Glutamatergic neuron (in vitro differentiated cells): Measurements from ENCODE around the gene HTR3E. TPM values are rescaled to one million over a fixed set of nuclear protein-coding genes. Genes with fewer than 3 reads are reported as not detected.

Source experiments
- DNase-seq: peaks from one replicate; pipeline ENCODE4 v3.0.0; 2022
- H3K27ac Mint-ChIP-seq: one replicate; pipeline ENCODE4 v1.8.0; 2020; ENCODE audit warnings: mild to moderate bottlenecking, mixed read lengths, inconsistent platforms; ENCODE audit not compliant: unreplicated experiment
- H3K27me3 Mint-ChIP-seq: one replicate; pipeline ENCODE4 v1.8.0; 2020; ENCODE audit warnings: mild to moderate bottlenecking, moderate library complexity, mixed read lengths, inconsistent platforms; ENCODE audit not compliant: unreplicated experiment
- H3K36me3 Mint-ChIP-seq: one replicate; pipeline ENCODE4 v1.8.0; 2020; ENCODE audit warnings: mild to moderate bottlenecking, mixed read lengths, inconsistent platforms; ENCODE audit not compliant: unreplicated experiment
- H3K4me1 Mint-ChIP-seq: one replicate; pipeline ENCODE4 v1.8.0; 2020; ENCODE audit warnings: mild to moderate bottlenecking, low read depth, mixed read lengths, inconsistent platforms; ENCODE audit not compliant: unreplicated experiment
- H3K4me3 Mint-ChIP-seq: one replicate; pipeline ENCODE4 v1.8.0; 2020; ENCODE audit warnings: mild to moderate bottlenecking, mixed read lengths, inconsistent platforms; ENCODE audit not compliant: unreplicated experiment
- H3K9me3 Mint-ChIP-seq: one replicate; pipeline ENCODE4 v1.8.0; 2020; ENCODE audit warnings: mild to moderate bottlenecking, moderate library complexity, mixed read lengths, inconsistent platforms; ENCODE audit not compliant: unreplicated experiment
- CTCF ChIP-seq: fragments of 200-600 bp; sonication (generic); IDR thresholded peaks from one replicate; pipeline ENCODE4 v1.5.0; 2021; ENCODE audit not compliant: partially characterized antibody, unreplicated experiment
- total RNA-seq: library from RNA; stranded (reverse); fragmentation: NEBNext Ultra II Directional; extraction: Animal tissue kit (Norgen Biotek cat#: 25700); gene quantifications from one replicate; pipeline ENCODE4 v1.2.1, GENCODE V29; 2021; ENCODE audit not compliant: unreplicated experiment

HTR3E gene
- total RNA-seq, 1 donor from 2014 or later, result not detected

- Mint-ChIP-seq H3K4me3 (no peak overlapping the region), H3K4me1 (no peaks in the 10 kb centered on the region), H3K27ac (no peak overlapping the region), H3K9me3 (no peaks in the 10 kb centered on the region), H3K36me3 (no peaks in the 10 kb centered on the region), H3K27me3 (peaks cover 2% of the 10 kb centered on the region)
- no peak for TF ChIP-seq CTCF
- no peak for DNase-seq
Measured at GRCh38 chr3:184126006-184126405, 29.1 kb downstream of the HTR3E start.

DNA sequence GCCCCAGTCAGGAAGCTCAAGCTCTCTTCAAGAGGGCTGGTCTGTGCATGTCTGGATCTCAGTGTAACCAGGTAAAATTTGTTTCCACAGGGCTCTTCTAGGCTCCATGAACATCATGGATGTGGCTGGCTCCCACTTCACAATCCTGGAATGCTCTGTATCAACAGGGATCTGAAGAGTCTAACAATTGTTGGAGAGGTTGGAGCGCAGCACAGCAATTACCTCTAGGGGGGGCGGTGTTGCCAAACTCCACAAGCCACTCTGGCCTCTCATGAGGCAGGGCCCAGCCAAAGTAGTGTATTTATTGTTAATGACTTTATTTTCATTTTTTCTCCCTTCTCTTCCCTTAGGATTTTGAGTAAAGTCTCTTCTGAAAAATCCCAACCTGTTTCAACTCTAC lies 32.1 kb downstream of the HTR3E start:
- TF ChIP-seq CTCF, result peak; percentile 24
- no peaks in the 10 kb centered on the region for H3K9me3 Mint-ChIP-seq
- H3K4me3 Mint-ChIP-seq, result no peak overlapping the region
- H3K36me3 Mint-ChIP-seq, result no peaks in the 10 kb centered on the region
- no peak overlapping the region for H3K27ac Mint-ChIP-seq
- peak; percentile 33 for DNase-seq
- peaks cover 2% of the 10 kb centered on the region for H3K27me3 Mint-ChIP-seq
- peaks cover 2% of the 10 kb centered on the region for H3K4me1 Mint-ChIP-seq

DNA sequence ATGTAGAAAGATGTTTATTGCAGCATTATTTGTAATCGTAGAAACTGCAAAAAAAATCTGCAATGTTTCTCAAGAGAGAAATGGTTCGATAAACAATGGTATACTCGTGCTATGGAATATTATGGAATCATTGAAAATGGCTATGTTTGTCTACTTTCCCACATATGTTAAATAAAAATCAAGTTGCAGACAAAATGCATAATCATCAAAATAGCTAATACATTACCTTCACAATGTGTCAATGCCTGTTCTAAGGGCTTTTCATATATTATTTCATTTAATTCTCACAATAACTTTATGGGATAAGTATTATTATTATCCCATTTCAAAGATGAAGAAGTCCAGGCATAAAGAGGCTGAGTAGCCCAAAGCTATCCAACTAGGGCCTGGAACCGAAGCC lies 36.1 kb downstream of the HTR3E start:
- Mint-ChIP-seq H3K36me3 (no peaks in the 10 kb centered on the region), H3K4me3 (no peak overlapping the region), H3K27ac (no peak overlapping the region), H3K27me3 (peaks cover 2% of the 10 kb centered on the region), H3K9me3 (peaks cover 8% of the 10 kb centered on the region), H3K4me1 (peaks cover 9% of the 10 kb centered on the region)
- no peak for DNase-seq
- no peak for TF ChIP-seq CTCF

DNA sequence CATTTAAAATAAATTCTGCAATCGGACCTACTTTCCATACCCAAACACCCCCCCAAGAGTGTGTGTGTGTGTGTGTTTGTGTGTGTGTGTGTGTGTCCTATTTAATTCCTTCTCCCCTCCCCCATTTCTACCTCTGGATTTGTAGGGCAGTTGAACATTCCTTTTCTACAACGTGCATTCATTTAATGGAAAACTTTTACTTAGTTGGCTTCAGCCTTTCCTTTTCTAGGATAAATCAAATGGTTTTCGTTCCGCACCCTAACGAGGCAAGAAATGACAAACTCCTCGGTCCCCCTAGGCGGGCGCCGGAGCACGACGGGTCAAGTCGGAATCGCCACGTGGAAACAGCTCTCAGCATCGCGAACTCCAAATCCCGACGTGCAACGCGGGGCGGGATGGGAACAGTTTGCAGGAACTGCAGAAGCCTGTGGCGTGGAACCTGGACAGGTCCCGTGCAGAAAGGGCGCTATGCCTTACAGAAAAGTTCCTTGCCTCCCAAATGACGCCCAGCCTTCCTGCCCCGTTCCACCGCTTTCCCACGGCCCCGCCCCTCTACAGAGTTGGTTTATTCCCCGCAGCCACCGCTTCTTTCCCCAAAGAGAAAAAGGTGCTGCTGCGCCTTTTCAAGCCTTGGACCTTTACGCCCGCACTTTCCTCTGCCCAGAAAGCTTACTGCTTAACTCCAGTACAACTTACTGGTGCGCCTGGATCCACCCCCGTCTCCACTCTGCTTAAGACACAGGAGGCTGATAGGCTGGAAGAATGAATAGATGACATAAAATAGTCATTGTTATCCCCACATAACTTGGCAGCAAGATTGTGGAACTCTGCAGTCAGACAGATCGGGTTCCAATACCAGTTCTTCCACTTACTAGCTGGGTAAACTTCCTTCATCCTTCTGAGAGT lies 37.2 kb downstream of the HTR3E start:
- no peak for TF ChIP-seq CTCF
- no peaks in the 10 kb centered on the region for H3K36me3 Mint-ChIP-seq
- peaks cover 8% of the 10 kb centered on the region for H3K9me3 Mint-ChIP-seq
- peak overlapping the region; percentile 59 for H3K27ac Mint-ChIP-seq
- DNase-seq, result peak; percentile 82
- peaks cover 9% of the 10 kb centered on the region for H3K4me1 Mint-ChIP-seq
- H3K4me3 Mint-ChIP-seq, result peak overlapping the region; percentile 94
- no peaks in the 10 kb centered on the region for H3K27me3 Mint-ChIP-seq

- no peaks in the 10 kb centered on the region for H3K27me3 Mint-ChIP-seq
Measured at GRCh38 chr3:184134746-184135148, 37.9 kb downstream of the HTR3E start.

More at GRCh38 chr3:184134746-184135148, 37.9 kb downstream of the HTR3E start:
- no peak for DNase-seq
- Mint-ChIP-seq H3K4me1 (peaks cover 9% of the 10 kb centered on the region), H3K9me3 (peaks cover 8% of the 10 kb centered on the region), H3K27ac (peak overlapping the region; percentile 89), H3K36me3 (no peaks in the 10 kb centered on the region), H3K4me3 (peak overlapping the region; percentile 94)
- no peak for TF ChIP-seq CTCF
